ENCODE data around the gene MELTF.

DNA sequence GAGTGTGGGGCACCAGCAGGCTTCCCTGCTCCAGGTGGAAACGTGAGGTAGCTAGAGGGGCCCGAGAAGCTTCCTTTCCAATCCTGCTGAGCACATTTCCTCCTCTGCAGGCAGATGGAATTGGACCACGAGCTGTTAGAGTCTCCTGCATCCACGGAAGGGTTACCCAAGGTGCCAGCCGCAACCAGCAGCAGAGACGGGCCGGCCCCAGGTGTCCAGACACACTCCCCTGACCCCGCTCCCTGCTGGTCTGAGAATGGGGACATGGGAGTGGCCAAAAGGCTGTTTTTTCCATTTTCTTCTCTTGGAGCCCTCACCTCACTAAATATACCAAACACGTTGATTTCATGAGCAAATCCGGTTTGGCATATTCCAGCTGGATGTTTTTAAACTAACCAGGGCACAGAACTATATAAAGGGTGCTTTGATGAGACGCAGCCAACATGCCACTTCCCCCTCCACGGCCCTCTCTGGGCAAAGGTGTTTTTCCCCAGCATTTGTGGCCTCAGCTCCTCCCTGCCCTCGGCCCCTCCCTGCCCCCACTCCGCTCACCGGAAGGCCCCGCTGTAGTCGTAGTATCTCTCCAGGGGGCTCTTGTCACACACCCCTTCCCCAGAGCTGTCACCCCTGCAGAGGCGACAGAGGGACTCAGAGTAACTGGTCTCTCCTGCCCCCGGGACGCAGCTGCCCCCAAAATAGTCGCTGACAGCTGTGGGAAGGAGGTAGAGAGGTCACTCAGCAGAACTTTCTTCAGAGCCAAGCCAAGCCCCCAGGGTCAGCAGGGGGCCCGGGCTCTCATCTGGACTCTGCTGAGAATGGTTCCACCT, 7.0 kb downstream of the MELTF start:
- TF ChIP-seq, protein P1, sequence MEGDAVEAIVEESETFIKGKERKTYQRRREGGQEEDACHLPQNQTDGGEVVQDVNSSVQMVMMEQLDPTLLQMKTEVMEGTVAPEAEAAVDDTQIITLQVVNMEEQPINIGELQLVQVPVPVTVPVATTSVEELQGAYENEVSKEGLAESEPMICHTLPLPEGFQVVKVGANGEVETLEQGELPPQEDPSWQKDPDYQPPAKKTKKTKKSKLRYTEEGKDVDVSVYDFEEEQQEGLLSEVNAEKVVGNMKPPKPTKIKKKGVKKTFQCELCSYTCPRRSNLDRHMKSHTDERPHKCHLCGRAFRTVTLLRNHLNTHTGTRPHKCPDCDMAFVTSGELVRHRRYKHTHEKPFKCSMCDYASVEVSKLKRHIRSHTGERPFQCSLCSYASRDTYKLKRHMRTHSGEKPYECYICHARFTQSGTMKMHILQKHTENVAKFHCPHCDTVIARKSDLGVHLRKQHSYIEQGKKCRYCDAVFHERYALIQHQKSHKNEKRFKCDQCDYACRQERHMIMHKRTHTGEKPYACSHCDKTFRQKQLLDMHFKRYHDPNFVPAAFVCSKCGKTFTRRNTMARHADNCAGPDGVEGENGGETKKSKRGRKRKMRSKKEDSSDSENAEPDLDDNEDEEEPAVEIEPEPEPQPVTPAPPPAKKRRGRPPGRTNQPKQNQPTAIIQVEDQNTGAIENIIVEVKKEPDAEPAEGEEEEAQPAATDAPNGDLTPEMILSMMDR (conservative IDR thresholded peaks at IDR 0.05; ENCODE audit: low read length): no peak
- TF ChIP-seq EZH2phosphoT487 (IDR thresholded peaks at IDR 0.05; ENCODE audit: borderline replicate concordance, low read depth, low read length): no peak

Data from OCI-LY7 (cell line).